A549 (cell line): ENCODE measurements around the gene LRRC14B.
"Not testable (repeated sequence)": the region's sequence is repeated elsewhere in the genome, so short reads cannot be mapped to it uniquely, and the experiment has no call there.

Source experiments
- ATOH8 ChIP-seq: fragments of 250-450 bp; sonication (Bioruptor Pico); IDR thresholded peaks from 2 replicates; pipeline ENCODE4 v1.5.0; 2020; ENCODE audit warnings: low read depth, mild to moderate bottlenecking, moderate library complexity
- CHD2 ChIP-seq: fragments of 150-350 bp; IDR thresholded peaks from 2 replicates; pipeline ENCODE4 v1.6.1; 2014; ENCODE audit warnings: low read length; ENCODE audit not compliant: partially characterized antibody
- CTCF ChIP-seq: fragments of >200 bp; sonication (Bioruptor Twin); formaldehyde crosslinking; IDR thresholded peaks from 3 replicates; pipeline ENCODE4 v1.5.1; 2016
- EP300 ChIP-seq, 2 experiments: fragments of >200 bp; sonication (Bioruptor Twin); formaldehyde crosslinking; IDR thresholded peaks; 2 replicates in 1 of 2; 3 replicates in 1 of 2; pipeline ENCODE4 v1.6.1; 2016 to 2017
- MYC ChIP-seq: IDR thresholded peaks from 2 replicates; pipeline ENCODE4 v1.6.1; 2012; ENCODE audit warnings: mild to moderate bottlenecking, inconsistent platforms, low read length, improper control_type of control experiment, borderline replicate concordance
- POLR2A ChIP-seq: IDR thresholded peaks from 2 replicates; pipeline ENCODE4 v1.6.1; 2012; ENCODE audit warnings: mild to moderate bottlenecking, low read length
- RAD21 ChIP-seq, 2 experiments: fragments of >200 bp in 1 of 2; sonication (Bioruptor Twin) in 1 of 2; formaldehyde crosslinking in 1 of 2; IDR thresholded peaks in 1 of 2; conservative IDR thresholded peaks in 1 of 2; 2 replicates in 1 of 2; 3 replicates in 1 of 2; pipeline ENCODE4 v1.6.1; 2012 to 2018; ENCODE audit warnings: inconsistent platforms in 1 of 2
- RCOR1 ChIP-seq: fragments of 150-350 bp; IDR thresholded peaks from 2 replicates; pipeline ENCODE4 v1.6.1; 2014; ENCODE audit warnings: antibody characterized with exemption, low read length, low read depth
- REST ChIP-seq: fragments of 200-600 bp; sonication (generic); IDR thresholded peaks from 2 replicates; pipeline ENCODE4 v1.6.1; 2016; ENCODE audit warnings: antibody characterized with exemption, mild to moderate bottlenecking, moderate library complexity
- ZFP36 ChIP-seq: fragments of 450-650 bp; IDR thresholded peaks from 2 replicates; pipeline ENCODE4 v1.6.1; 2014; ENCODE audit warnings: borderline replicate concordance; ENCODE audit not compliant: partially characterized antibody
- ZNF302 ChIP-seq: fragments of 250-450 bp; sonication (Bioruptor Pico); IDR thresholded peaks from 2 replicates; pipeline ENCODE4 v1.9.0; 2021; ENCODE audit warnings: inconsistent platforms, mild to moderate bottlenecking, moderate library complexity

- not testable (repeated sequence) for TF ChIP-seq MYC; CTCF; ZNF302 (CRISPR knock-in tag); EP300 (IDR thresholded peaks at IDR 0.05); CHD2; ZFP36; POLR2A; ATOH8; RAD21 (conservative IDR thresholded peaks at IDR 0.05 in 1 of 2, IDR thresholded peaks at IDR 0.05 in 1 of 2); RCOR1; REST
Measured at GRCh38 chr5:243683-244367, 52.5 kb downstream of the LRRC14B start.
